WTC11 (cell line): ENCODE data around the gene SH2D4B.

Experiments used
- ATF2 ChIP-seq: sonication (generic); formaldehyde crosslinking; IDR thresholded peaks from 2 replicates; pipeline ENCODE4 v1.8.1; 2022; ENCODE audit warnings: low read depth, missing genetic modification reagents, borderline replicate concordance
- CREB1 ChIP-seq: sonication (generic); formaldehyde crosslinking; IDR thresholded peaks from 2 replicates; pipeline ENCODE4 v1.8.0; 2023; ENCODE audit warnings: mild to moderate bottlenecking, missing genetic modification reagents
- CTCF ChIP-seq: fragments of 200-600 bp; IDR thresholded peaks from 2 replicates; pipeline ENCODE4 v1.8.0; 2022; ENCODE audit warnings: antibody characterized with exemption
- MAX ChIP-seq: sonication (generic); formaldehyde crosslinking; IDR thresholded peaks from 2 replicates; pipeline ENCODE4 v1.8.0; 2022; ENCODE audit warnings: mild to moderate bottlenecking, missing genetic modification reagents
- NR2C2 ChIP-seq: sonication (generic); formaldehyde crosslinking; IDR thresholded peaks from 2 replicates; pipeline ENCODE4 v1.8.0; 2022; ENCODE audit warnings: mild to moderate bottlenecking, missing genetic modification reagents
- RELA ChIP-seq: sonication (generic); formaldehyde crosslinking; IDR thresholded peaks from 2 replicates; pipeline ENCODE4 v1.8.1; 2022; ENCODE audit warnings: missing genetic modification reagents, mild to moderate bottlenecking, borderline replicate concordance
- TCF7 ChIP-seq: sonication (generic); formaldehyde crosslinking; IDR thresholded peaks from 2 replicates; pipeline ENCODE4 v1.8.0; 2022; ENCODE audit warnings: mild to moderate bottlenecking, low read depth, missing genetic modification reagents, moderate library complexity
- ZNF281 ChIP-seq: sonication (generic); formaldehyde crosslinking; IDR thresholded peaks from 2 replicates; pipeline ENCODE4 v1.8.0; 2023; ENCODE audit warnings: mild to moderate bottlenecking, missing genetic modification reagents

- TF ChIP-seq CTCF (no peak), CREB1 (CRISPR knock-in tag) (no peak), TCF7 (CRISPR knock-in tag) (no peak), MAX (no peak), ZNF281 (CRISPR knock-in tag) (no peak), NR2C2 (CRISPR knock-in tag) (no peak), ATF2 (CRISPR knock-in tag) (no peak), RELA (CRISPR knock-in tag) (no peak)
Observed at GRCh38 chr10:80687476-80687789, 149.7 kb downstream of the SH2D4B start.
